K562 (cell line): Measurements from ENCODE around the gene DEDD2. TPM values are rescaled to one million over a fixed set of nuclear protein-coding genes. Genes with fewer than 3 reads are reported as not detected.

Experiments used
- CTBP1 ChIP-seq: fragments of 450-650 bp; IDR thresholded peaks from 2 replicates; pipeline ENCODE4 v1.6.1; 2016; ENCODE audit warnings: borderline replicate concordance
- E2F3 ChIP-seq: fragments of 250-450 bp; sonication (Bioruptor Pico); IDR thresholded peaks from 2 replicates; pipeline ENCODE4 v1.4.0; 2020; ENCODE audit warnings: mild to moderate bottlenecking
- FOSL1 ChIP-seq: fragments of 200-800 bp; sonication (Bioruptor generic); conservative IDR thresholded peaks from 2 replicates; pipeline ENCODE4 v1.6.1; 2016; ENCODE audit warnings: missing genetic modification characterization, missing compliant biosample characterization
- GABPB1 ChIP-seq: sonication (generic); formaldehyde crosslinking; IDR thresholded peaks from 2 replicates; pipeline ENCODE4 v1.8.0; 2022; ENCODE audit warnings: mild to moderate bottlenecking, missing genetic modification reagents
- HDAC3 ChIP-seq: fragments of 450-650 bp; IDR thresholded peaks from 2 replicates; pipeline ENCODE4 v1.6.1; 2018; ENCODE audit warnings: borderline replicate concordance, mild to moderate bottlenecking, moderate library complexity; ENCODE audit not compliant: partially characterized antibody
- MAFF ChIP-seq: IDR thresholded peaks from 2 replicates; pipeline ENCODE4 v1.6.1; 2012; ENCODE audit warnings: low read length, improper control_type of control experiment
- PCBP2 ChIP-seq: fragments of 200-400 bp; formaldehyde crosslinking; IDR thresholded peaks from 2 replicates; pipeline ENCODE4 v1.6.1; 2018; ENCODE audit warnings: low read length, low read depth, mild to moderate bottlenecking, moderate library complexity; ENCODE audit not compliant: poor library complexity, severe bottlenecking
- POLR2B ChIP-seq: fragments of 450-650 bp; IDR thresholded peaks from 2 replicates; pipeline ENCODE4 v1.6.1; 2018; ENCODE audit warnings: low read depth; ENCODE audit not compliant: partially characterized antibody
- PTRF ChIP-seq: fragments of 450-650 bp; IDR thresholded peaks from 2 replicates; pipeline ENCODE4 v1.6.1; 2016; ENCODE audit warnings: mild to moderate bottlenecking, missing genetic modification characterization, missing compliant biosample characterization
- RFX7 ChIP-seq: fragments of 250-450 bp; sonication (Bioruptor Pico); IDR thresholded peaks from 2 replicates; pipeline ENCODE4 v1.5.1; 2021; ENCODE audit warnings: mild to moderate bottlenecking
- SP1 ChIP-seq: sonication (generic); formaldehyde crosslinking; IDR thresholded peaks from 2 replicates; pipeline ENCODE4 v1.8.1; 2022; ENCODE audit warnings: mild to moderate bottlenecking, missing genetic modification reagents
- TBP ChIP-seq: optimal IDR thresholded peaks from 2 replicates; pipeline ENCODE3; 2011; ENCODE audit warnings: low read depth, low read length, improper control_type of control experiment
- XRCC5 ChIP-seq: fragments of 200-400 bp; formaldehyde crosslinking; IDR thresholded peaks from 2 replicates; pipeline ENCODE4 v1.6.1; 2017; ENCODE audit warnings: low read depth, mild to moderate bottlenecking, low read length
- YY1 ChIP-seq, 3 experiments: IDR thresholded peaks; 2 replicates each; pipeline ENCODE4 v1.6.1; 2011; ENCODE audit warnings: low read length in 2 of 3, mild to moderate bottlenecking in 2 of 3, moderate library complexity in 2 of 3, borderline replicate concordance in 1 of 3, control low read depth in 1 of 3, low read depth in 1 of 3; ENCODE audit not compliant: insufficient read depth in 3 of 3, insufficient replicate concordance in 2 of 3, control insufficient read depth in 1 of 3, insufficient read length in 1 of 3; ENCODE audit errors: extremely low read depth in 1 of 3
- ZFP30 ChIP-seq: fragments of 250-450 bp; sonication (Bioruptor Pico); IDR thresholded peaks from 2 replicates; pipeline ENCODE4 v1.8.0; 2022; ENCODE audit warnings: moderate library complexity, mild to moderate bottlenecking, inconsistent platforms, borderline replicate concordance
- ZFPM2 ChIP-seq: fragments of 250-450 bp; sonication (Bioruptor Pico); IDR thresholded peaks from 2 replicates; pipeline ENCODE4 v1.5.1; 2022; ENCODE audit warnings: mild to moderate bottlenecking
- ZKSCAN3 ChIP-seq: fragments of 250-450 bp; sonication (Bioruptor Pico); IDR thresholded peaks from 2 replicates; pipeline ENCODE4 v1.4.0; 2020
- ZNF133 ChIP-seq: fragments of 250-450 bp; sonication (Bioruptor Pico); IDR thresholded peaks from 2 replicates; pipeline ENCODE4 v1.4.0; 2020; ENCODE audit warnings: mild to moderate bottlenecking
- ZNF134 ChIP-seq: fragments of 250-450 bp; sonication (Bioruptor Pico); conservative IDR thresholded peaks from 2 replicates; pipeline ENCODE4 v1.4.0; 2020
- ZNF384 ChIP-seq: IDR thresholded peaks from 2 replicates; pipeline ENCODE4 v1.6.1; 2012; ENCODE audit warnings: low read depth, low read length, improper control_type of control experiment
- polyA plus RNA-seq, 8 experiments: library from polyadenylated mRNA; depleted of rRNA in 4 of 8; stranded (reverse) in 5 of 8; unstranded in 3 of 8; fragments of >200 nt; fragmentation: Nextera tagmentation in 2 of 8; fragmentation: Illumina TruSeq in 1 of 8; extraction: Ambion mirVana in 2 of 8; extraction: Trizol in 1 of 8; gene quantifications; 2 replicates each; pipeline versions ENCODE4 v1.2.1 to v1.2.3, GENCODE V29; 2011 to 2014; ENCODE audit warnings: inconsistent platforms in 1 of 8, missing spikeins in 1 of 8
- total RNA-seq, 7 experiments: library from RNA; depleted of rRNA in 6 of 7; stranded (reverse); fragments of >200 nt in 6 of 7; fragmentation: Illumina TruSeq in 2 of 7; extraction: Trizol in 2 of 7; gene quantifications; 2 replicates each; pipeline versions ENCODE4 v1.2.1 to v1.2.3, GENCODE V29; 2011 to 2021; ENCODE audit warnings: low replicate concordance in 1 of 7
- TF ChIP-seq, protein P1 (sequence below), 2 experiments: IDR thresholded peaks; 2 replicates each; pipeline ENCODE4 v1.6.1; 2012; ENCODE audit warnings: improper control_type of control experiment in 2 of 2, low read depth in 2 of 2, low read length in 2 of 2, borderline replicate concordance in 1 of 2
- TF ChIP-seq, protein P2 (sequence below): sonication (generic); formaldehyde crosslinking; IDR thresholded peaks from 2 replicates; pipeline ENCODE4 v1.8.0; 2022; ENCODE audit warnings: mild to moderate bottlenecking, missing genetic modification reagents
- TF ChIP-seq, protein P3 (sequence below), 3 experiments: IDR thresholded peaks in 2 of 3; conservative IDR thresholded peaks in 1 of 3; 2 replicates each; pipeline ENCODE4 v1.5.1; 2011 to 2012; ENCODE audit warnings: low read length in 3 of 3, mild to moderate bottlenecking in 3 of 3, control low read depth in 2 of 3, improper control_type of control experiment in 1 of 3, inconsistent platforms in 1 of 3, low read depth in 1 of 3, mixed read lengths in 1 of 3, moderate library complexity in 1 of 3; ENCODE audit not compliant: insufficient read depth in 2 of 3

Gene DEDD2
- total and polyA plus RNA-seq, 9 of the 15 experiments (the other 6 are each of a cell fraction or from before 2014, with no cell fraction given) = 4.3 to 43.0 (median 29.2) TPM

DNA sequence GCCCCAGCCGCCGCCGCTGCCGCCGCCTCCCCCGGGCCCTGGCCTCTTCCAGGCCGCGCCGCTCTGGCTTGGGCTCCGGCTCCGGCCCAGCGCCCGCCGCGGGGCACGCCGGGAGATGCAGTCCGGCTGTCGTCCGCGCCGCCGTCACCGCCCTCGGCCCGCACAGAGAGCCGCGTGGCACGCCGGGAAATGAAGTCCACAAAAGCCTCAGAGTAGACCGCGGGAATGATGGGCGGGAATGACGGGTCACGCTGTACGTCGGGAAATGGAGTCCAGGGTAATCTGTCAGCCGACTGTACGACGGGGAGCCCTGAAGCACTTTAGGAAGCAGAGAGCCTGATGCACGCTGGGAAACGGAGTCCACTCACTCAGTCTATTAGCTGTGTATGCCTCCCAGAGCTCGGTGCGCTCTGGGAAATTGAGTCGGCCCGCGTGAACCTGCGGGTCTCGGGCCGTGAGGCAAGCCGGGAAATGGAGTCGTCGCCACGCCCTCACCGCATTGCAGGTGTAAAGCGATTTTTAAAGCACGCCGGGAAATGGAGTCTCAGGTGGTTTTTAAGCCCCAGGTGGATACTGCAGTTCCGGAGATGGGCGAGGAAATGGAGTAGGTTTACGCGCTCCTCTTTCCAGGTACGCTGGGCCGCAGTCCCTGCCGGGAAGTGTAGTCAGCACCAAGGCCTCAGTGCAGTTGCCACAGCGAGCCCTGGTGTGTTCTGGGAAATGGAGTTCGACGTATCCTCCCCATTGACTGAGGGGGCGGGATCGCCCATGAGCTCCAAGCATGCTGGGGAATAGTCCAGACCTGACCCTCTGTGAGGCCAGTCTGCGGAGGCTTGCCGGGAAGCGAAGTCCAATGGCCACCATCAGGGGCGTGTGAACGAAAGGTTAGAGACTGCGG, 25.3 kb upstream of the DEDD2 start, which contains the start of gene GSK3A (continued):
- TF ChIP-seq ZNF134 (CRISPR knock-in tag) (peak; percentile 20; the same call in 1 of the 2 replicates), PTRF (tag) (no peak), CTBP1 (peak; percentile 86), RFX7 (CRISPR knock-in tag) (no peak), E2F3 (CRISPR knock-in tag) (no peak), ZKSCAN3 (CRISPR knock-in tag) (no peak), HDAC3 (no peak), MAFF (no peak), PCBP2 (no peak), XRCC5 (peak; percentile 20; the same call in 1 of the 2 replicates), SP1 (CRISPR knock-in tag) (peak; percentile 97), YY1 (IDR thresholded peaks at IDR 0.05; ENCODE audit: borderline replicate concordance in 1 of 3, control insufficient read depth in 1 of 3, extremely low read depth in 1 of 3, insufficient read depth in 3 of 3, insufficient read length in 1 of 3, insufficient replicate concordance in 2 of 3, low read depth in 1 of 3, low read length in 2 of 3) (peak; percentile 51 to 90 (median 82)), TBP (peak; percentile 94), POLR2B (peak; percentile 90), ZFP30 (CRISPR knock-in tag) (no peak), ZNF384 (0 out of 2 replicates have a peak, but pooled peaks have one; percentile 15), FOSL1 (peak; percentile 78), GABPB1 (CRISPR knock-in tag) (peak; percentile 76; the same call in 1 of the 2 replicates), ZFPM2 (CRISPR knock-in tag) (no peak), ZNF133 (CRISPR knock-in tag) (0 out of 2 replicates have a peak, but pooled peaks have one; percentile 58)
- TF ChIP-seq, protein P1, sequence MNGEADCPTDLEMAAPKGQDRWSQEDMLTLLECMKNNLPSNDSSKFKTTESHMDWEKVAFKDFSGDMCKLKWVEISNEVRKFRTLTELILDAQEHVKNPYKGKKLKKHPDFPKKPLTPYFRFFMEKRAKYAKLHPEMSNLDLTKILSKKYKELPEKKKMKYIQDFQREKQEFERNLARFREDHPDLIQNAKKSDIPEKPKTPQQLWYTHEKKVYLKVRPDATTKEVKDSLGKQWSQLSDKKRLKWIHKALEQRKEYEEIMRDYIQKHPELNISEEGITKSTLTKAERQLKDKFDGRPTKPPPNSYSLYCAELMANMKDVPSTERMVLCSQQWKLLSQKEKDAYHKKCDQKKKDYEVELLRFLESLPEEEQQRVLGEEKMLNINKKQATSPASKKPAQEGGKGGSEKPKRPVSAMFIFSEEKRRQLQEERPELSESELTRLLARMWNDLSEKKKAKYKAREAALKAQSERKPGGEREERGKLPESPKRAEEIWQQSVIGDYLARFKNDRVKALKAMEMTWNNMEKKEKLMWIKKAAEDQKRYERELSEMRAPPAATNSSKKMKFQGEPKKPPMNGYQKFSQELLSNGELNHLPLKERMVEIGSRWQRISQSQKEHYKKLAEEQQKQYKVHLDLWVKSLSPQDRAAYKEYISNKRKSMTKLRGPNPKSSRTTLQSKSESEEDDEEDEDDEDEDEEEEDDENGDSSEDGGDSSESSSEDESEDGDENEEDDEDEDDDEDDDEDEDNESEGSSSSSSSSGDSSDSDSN (IDR thresholded peaks at IDR 0.05; ENCODE audit: borderline replicate concordance in 1 of 2, low read depth in 2 of 2, low read length in 2 of 2) = peak; percentile 5 to 59; a peak in 2 of 4 replicates
- TF ChIP-seq, protein P2, sequence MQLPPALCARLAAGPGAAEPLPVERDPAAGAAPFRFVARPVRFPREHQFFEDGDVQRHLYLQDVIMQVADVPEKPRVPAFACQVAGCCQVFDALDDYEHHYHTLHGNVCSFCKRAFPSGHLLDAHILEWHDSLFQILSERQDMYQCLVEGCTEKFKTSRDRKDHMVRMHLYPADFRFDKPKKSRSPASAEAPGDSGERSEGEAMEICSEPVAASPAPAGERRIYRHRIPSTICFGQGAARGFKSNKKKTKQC (CRISPR knock-in tag) = peak; percentile 63; the same call in 1 of the 2 replicates
- TF ChIP-seq, protein P3, sequence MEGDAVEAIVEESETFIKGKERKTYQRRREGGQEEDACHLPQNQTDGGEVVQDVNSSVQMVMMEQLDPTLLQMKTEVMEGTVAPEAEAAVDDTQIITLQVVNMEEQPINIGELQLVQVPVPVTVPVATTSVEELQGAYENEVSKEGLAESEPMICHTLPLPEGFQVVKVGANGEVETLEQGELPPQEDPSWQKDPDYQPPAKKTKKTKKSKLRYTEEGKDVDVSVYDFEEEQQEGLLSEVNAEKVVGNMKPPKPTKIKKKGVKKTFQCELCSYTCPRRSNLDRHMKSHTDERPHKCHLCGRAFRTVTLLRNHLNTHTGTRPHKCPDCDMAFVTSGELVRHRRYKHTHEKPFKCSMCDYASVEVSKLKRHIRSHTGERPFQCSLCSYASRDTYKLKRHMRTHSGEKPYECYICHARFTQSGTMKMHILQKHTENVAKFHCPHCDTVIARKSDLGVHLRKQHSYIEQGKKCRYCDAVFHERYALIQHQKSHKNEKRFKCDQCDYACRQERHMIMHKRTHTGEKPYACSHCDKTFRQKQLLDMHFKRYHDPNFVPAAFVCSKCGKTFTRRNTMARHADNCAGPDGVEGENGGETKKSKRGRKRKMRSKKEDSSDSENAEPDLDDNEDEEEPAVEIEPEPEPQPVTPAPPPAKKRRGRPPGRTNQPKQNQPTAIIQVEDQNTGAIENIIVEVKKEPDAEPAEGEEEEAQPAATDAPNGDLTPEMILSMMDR (IDR thresholded peaks at IDR 0.05 in 2 of 3, conservative IDR thresholded peaks at IDR 0.05 in 1 of 3; ENCODE audit: insufficient read depth in 2 of 3, low read depth in 1 of 3, low read length in 3 of 3) = peak; percentile 1 to 31 (median 22); a peak in 2 of 6 replicates
